Muscle layer of colon (tissue), 2 donors: ENCODE results near the gene ZSCAN21.

ENCODE experiments used
- H3K27ac ChIP-seq: one replicate; pipeline ENCODE4 v1.7.0; 2013; ENCODE audit warnings: low read depth, mild to moderate bottlenecking, low read length, moderate library complexity
- H3K27me3 ChIP-seq, 2 donors: one replicate each; pipeline ENCODE4 v1.7.0; 2013; ENCODE audit warnings: low read length in 2 of 2, mild to moderate bottlenecking in 2 of 2; ENCODE audit not compliant: insufficient read depth in 2 of 2, control insufficient read depth in 1 of 2
- H3K36me3 ChIP-seq: one replicate; pipeline ENCODE4 v1.7.0; 2013; ENCODE audit warnings: mild to moderate bottlenecking, low read length; ENCODE audit not compliant: insufficient read depth
- H3K4me1 ChIP-seq: one replicate; pipeline ENCODE4 v1.7.0; 2013; ENCODE audit warnings: mild to moderate bottlenecking, low read length; ENCODE audit not compliant: insufficient read depth
- H3K4me3 ChIP-seq, 2 donors: one replicate each; pipeline ENCODE4 v1.7.0; 2013; ENCODE audit warnings: low read length in 2 of 2, low read depth in 1 of 2, mild to moderate bottlenecking in 1 of 2, moderate library complexity in 1 of 2
- H3K9ac ChIP-seq: one replicate; pipeline ENCODE4 v1.7.0; 2013; ENCODE audit warnings: low read length
- H3K9me3 ChIP-seq: one replicate; pipeline ENCODE4 v1.7.0; 2013; ENCODE audit warnings: mild to moderate bottlenecking, low read length
- donor health status: abdominal sarcoma.
- donor health status: Adenocarcinoma of cecum.

ZSCAN21 gene

DNA sequence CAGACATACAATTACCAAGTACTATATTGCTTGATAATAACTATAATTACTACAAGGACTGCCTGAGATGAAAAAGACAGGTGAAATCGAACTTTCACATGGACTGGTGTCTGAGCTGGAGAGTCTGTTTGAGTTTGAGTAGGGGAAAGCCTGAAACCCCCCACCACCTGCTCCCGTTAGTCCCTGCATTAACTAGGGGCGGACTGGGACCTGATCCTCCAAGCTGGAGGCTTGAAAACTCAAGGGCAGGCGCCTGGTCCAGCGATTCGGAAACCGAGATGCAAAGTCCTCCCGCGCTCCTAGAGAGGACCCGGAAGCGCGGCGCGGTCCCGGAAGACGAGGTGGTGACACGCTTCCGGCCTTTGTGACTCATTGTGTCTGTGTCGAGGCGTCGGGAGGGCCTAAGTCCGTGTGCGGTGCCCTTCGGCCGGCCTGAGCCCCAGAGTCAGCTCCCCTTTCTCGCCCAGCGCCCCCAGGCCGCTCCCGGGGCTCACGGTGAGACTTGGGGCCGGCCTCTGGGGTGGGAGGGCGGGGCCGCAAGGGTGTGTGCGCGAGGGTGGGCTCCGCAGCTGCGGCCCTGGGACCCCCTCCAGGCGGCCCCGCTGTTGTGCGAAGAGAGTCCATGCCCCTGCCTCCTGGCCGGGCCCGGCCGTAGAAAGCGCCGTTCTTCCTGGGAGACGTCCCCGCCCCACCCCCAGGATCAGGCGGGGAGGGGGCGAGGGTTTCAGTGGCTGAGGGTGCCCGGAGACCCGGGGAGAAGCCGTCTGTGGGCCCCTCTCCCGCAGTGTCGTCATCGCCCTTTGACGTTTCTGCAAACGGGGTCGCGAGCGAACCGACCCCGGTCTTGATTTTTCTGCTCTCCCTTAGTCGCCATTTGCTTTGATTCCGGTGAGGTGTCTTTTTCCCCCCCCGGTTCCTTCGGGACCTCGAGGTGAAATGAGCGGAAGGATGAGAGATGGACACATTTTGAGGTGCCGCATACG is 34.1 kb upstream of the ZSCAN21 start, which contains the start of gene ZKSCAN1:
Gene ZKSCAN1 (plus strand): TSS at position 365 of the 983 bp plus-strand sequence. CDS start 7,911 bp downstream, outside the sequence.
- Histone ChIP-seq H3K4me1 (peaks cover 34% of the 10 kb centered on the region), H3K9me3 (no peaks in the 10 kb centered on the region), H3K36me3 (peaks cover 5% of the 10 kb centered on the region), H3K9ac (peak within 1 kb of the TSS; percentile 99), H3K27ac (peak within 1 kb of the TSS; percentile 90), H3K4me3 (peak within 1 kb of the TSS; percentile 62 to 92), H3K27me3 (no peaks in the 10 kb centered on the region)

DNA sequence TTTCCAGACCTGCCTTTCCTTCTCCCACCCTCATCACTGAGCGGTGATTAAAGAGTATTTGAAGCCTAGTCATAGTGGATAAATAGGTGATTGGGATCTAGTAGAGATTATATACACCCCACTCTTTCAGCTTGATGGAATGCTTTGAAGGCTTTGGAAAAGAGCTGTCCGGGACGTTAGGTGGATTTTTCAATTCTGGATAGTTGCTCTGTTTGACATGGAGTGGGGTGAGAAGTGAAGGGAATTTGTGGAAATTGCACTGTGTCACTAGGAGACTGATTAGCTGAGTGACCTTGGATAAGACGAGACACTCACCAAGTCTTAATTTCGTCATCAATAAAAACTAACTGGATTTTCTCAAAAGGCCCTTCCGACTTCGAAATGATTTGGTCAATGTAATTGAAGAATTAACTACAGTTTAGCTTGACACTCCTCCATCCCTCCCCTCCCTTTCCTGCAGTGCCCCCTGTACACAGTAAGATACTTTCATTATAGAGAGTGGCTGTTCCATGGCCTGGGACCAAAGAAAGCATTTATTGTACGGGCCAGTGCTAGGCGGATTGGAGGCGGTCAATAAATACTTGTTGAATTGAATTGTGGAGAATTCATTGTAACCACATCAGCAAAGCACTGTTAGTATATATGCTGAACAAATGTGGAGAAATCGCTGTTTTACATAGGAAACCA is 33.2 kb upstream of the ZSCAN21 start:
- Histone ChIP-seq H3K4me1 (peaks cover 34% of the 10 kb centered on the region), H3K9me3 (no peaks in the 10 kb centered on the region), H3K36me3 (peaks cover 5% of the 10 kb centered on the region)

DNA sequence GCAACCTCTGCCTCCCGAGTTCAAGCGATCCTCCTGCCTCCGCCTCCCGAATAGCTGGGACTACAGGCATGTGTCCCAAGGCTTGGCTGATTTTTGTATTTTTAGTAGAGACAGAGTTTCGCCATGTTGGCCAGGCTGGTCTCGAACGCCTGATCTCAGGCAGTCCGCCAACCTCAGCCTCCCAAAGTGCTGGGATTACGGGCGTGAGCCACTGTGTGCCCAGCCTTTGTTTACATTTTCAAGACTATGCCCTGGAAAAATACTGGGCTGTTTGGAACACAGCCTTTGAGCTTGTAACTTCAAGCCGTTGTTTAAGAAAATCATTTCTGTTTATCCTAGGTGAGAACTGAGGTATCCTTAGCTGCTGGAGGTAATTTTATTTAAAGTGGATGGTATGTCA is 32.3 kb upstream of the ZSCAN21 start:
- H3K4me3 ChIP-seq = no peak overlapping the region
- H3K27ac ChIP-seq = peak overlapping the region; percentile 27
- H3K4me1 ChIP-seq = peaks cover 34% of the 10 kb centered on the region
- peaks cover 5% of the 10 kb centered on the region for H3K36me3 ChIP-seq
- no peaks in the 10 kb centered on the region for H3K27me3 ChIP-seq
- H3K9me3 ChIP-seq = no peaks in the 10 kb centered on the region
- H3K9ac ChIP-seq = no peak overlapping the region

More for the DNA sequence above, 33.2 kb upstream of the ZSCAN21 start:
- Histone ChIP-seq H3K4me3 (peak overlapping the region; percentile 62 to 92), H3K9ac (peak overlapping the region; percentile 99), H3K27me3 (no peaks in the 10 kb centered on the region), H3K27ac (peak overlapping the region; percentile 90)

DNA sequence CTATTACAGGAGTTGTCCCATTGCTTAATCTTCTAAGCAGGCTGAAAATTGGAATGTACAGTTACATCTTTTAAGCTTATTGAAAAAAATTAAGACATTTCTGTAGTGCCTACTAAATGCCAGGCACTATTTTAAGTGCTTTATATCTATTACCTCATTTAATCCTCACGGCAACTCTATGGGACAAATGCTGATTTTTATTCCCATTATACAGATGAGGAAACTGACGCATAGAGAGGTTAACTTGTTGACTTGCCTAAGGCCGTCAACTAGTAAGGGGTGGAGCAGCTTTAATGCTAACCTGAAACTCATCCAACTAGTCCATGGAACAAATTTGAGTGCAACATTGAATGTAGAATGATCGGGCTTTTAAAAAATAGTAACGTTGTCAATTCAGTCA is 31.7 kb upstream of the ZSCAN21 start:
- Histone ChIP-seq H3K36me3 (peaks cover 5% of the 10 kb centered on the region), H3K9me3 (no peaks in the 10 kb centered on the region), H3K27me3 (no peaks in the 10 kb centered on the region), H3K4me3 (no peak overlapping the region), H3K9ac (no peak overlapping the region), H3K27ac (peak overlapping the region; percentile 27), H3K4me1 (peaks cover 34% of the 10 kb centered on the region)

DNA sequence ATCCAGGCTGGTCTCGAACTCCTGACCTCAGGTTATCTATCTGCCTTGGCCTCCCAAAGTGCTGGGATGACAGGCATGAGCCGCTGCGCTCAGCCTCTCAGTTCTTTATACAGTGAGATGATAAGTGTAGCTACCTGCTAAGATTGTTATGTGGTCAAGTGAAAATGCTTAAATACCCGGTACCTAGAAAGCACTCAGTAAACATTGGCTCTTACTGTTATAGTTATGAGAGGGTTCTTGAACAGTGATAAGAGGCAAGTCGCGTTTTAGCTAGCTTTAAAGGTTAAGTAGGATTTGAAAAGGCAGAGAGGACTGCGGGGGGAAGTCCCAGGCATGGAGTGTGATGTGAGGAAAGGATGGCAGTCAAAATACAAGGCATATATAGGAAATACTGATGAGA is 29.7 kb upstream of the ZSCAN21 start:
- no peak overlapping the region for H3K4me3 ChIP-seq
- no peak overlapping the region for H3K9ac ChIP-seq
- H3K36me3 ChIP-seq = peaks cover 22% of the 10 kb centered on the region
- H3K4me1 ChIP-seq = peaks cover 32% of the 10 kb centered on the region
- H3K27ac ChIP-seq = no peak overlapping the region
- no peaks in the 10 kb centered on the region for H3K9me3 ChIP-seq
- no peaks in the 10 kb centered on the region for H3K27me3 ChIP-seq

DNA sequence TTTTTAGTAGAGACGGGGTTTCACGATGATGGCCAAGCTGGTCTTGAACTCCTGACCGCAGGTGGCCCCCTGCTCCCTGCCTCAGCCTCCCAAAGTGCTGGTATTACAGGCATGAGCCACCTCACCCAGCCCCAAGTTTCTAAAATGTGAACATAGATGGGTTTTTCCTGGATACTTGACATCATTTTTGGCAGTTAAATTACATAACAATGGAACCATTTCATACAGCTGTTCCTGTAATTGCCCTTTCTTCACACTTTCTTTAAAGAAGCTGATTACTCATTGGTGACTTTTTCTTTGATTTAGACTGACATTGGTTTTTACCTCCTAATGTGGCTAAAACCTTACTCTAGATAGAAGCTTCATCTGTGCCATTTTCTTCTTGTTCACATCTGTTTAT is 28.3 kb upstream of the ZSCAN21 start:
- no peak overlapping the region for H3K27ac ChIP-seq
- H3K27me3 ChIP-seq = no peaks in the 10 kb centered on the region
- H3K36me3 ChIP-seq = peaks cover 31% of the 10 kb centered on the region
- no peak overlapping the region for H3K9ac ChIP-seq
- peaks cover 26% of the 10 kb centered on the region for H3K4me1 ChIP-seq
- H3K4me3 ChIP-seq = no peak overlapping the region
- H3K9me3 ChIP-seq = no peaks in the 10 kb centered on the region

DNA sequence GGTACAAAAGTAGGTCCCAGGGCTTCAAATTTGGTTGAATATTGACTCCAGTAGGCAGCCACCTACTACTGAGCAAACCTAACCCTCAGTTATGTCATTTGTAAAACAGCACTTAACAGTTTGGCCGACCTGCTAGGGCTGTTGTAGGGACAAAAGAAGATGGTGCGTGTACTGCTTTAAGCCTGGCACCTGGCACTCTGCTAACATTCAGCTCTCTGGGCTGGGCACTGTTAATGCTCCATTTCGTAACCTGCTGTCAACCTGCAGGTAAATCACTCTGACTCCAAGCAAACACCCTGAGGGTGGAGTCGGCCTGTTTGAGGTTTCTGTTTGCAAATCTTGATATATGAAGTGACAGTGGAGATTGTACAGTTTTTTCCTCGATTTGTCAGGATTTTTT is 27.0 kb upstream of the ZSCAN21 start:
- peaks cover 38% of the 10 kb centered on the region for H3K36me3 ChIP-seq
- no peak overlapping the region for H3K27ac ChIP-seq
- no peaks in the 10 kb centered on the region for H3K27me3 ChIP-seq
- no peak overlapping the region for H3K4me3 ChIP-seq
- no peaks in the 10 kb centered on the region for H3K9me3 ChIP-seq
- H3K9ac ChIP-seq = no peak overlapping the region
- H3K4me1 ChIP-seq = peaks cover 14% of the 10 kb centered on the region

DNA sequence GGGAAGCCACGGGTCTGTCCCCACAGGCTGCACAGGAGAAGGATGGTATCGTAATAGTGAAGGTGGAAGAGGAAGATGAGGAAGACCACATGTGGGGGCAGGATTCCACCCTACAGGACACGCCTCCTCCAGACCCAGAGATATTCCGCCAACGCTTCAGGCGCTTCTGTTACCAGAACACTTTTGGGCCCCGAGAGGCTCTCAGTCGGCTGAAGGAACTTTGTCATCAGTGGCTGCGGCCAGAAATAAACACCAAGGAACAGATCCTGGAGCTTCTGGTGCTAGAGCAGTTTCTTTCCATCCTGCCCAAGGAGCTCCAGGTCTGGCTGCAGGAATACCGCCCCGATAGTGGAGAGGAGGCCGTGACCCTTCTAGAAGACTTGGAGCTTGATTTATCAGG is 26.0 kb upstream of the ZSCAN21 start:
- H3K36me3 ChIP-seq = peaks cover 47% of the 10 kb centered on the region
- no peak overlapping the region for H3K9ac ChIP-seq
- no peaks in the 10 kb centered on the region for H3K9me3 ChIP-seq
- no peak overlapping the region for H3K27ac ChIP-seq
- H3K4me1 ChIP-seq = peaks cover 8% of the 10 kb centered on the region
- H3K27me3 ChIP-seq = no peaks in the 10 kb centered on the region
- H3K4me3 ChIP-seq = no peak overlapping the region

DNA sequence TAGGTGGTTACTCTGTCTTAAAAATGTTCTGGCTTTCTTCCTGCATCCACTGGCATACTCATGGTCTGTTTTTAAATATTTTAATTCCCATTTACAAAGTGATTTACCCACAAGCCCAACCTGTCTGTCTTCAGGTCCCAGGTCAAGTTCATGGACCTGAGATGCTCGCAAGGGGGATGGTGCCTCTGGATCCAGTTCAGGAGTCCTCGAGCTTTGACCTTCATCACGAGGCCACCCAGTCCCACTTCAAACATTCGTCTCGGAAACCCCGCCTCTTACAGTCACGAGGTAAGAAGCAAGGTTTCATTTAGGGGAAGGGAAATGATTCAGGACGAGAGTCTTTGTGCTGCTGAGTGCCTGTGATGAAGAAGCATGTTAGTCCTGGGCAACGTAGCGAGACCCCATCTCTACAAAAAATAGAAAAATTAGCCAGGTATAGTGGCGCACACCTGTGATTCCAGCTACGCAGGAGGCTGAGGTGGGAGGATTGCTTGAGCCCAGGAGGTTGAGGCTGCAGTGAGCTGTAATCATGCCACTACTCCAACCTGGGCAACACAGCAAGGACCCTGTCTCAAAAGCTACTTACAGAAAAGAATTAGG is 25.5 kb upstream of the ZSCAN21 start:
- Histone ChIP-seq H3K9me3 (no peaks in the 10 kb centered on the region), H3K27ac (no peak overlapping the region), H3K9ac (no peak overlapping the region), H3K4me1 (peaks cover 2% of the 10 kb centered on the region), H3K4me3 (no peak overlapping the region), H3K36me3 (peaks cover 47% of the 10 kb centered on the region), H3K27me3 (no peaks in the 10 kb centered on the region)

DNA sequence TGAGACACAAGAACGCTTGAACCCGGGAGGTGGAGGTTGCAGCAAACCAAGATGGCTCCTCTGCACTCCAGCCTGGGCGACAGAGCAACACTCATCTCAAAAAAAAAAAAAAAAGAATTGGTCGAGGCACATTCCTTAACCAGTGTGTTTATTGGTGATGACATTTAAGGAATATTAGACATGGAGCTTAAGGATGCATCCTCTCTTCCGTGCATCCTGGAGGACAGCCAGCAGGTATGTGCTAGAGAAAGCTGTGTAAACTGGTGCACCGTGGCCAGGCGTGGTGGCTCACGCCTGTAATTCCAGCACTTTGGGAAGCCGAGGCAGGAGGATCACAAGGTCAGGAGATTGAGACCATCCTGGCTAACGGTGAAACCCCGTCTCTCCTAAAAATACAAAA is 22.4 kb upstream of the ZSCAN21 start:
- Histone ChIP-seq H3K4me3 (no peak overlapping the region), H3K27me3 (no peaks in the 10 kb centered on the region)

DNA sequence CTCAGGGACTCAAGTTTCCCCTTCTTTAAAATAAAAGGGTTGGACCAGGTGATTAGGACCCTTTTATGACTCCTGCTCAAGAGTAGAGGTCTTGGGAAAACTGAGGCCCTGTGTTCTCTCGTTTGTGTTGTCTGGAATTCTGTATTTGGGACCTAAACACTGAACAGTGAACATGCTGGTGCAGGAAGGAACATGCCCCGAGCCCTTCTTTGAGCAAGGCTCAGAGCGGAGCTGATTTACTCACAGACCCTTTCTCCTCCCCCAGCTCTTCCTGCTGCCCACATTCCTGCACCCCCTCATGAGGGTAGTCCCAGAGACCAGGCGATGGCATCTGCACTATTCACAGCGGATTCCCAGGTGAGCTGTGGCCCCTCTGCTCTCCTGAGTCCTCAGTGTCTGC is 20.0 kb upstream of the ZSCAN21 start:
- H3K4me1 ChIP-seq = no peaks in the 10 kb centered on the region
- H3K9me3 ChIP-seq = no peaks in the 10 kb centered on the region
- peaks cover 68% of the 10 kb centered on the region for H3K36me3 ChIP-seq
- no peak overlapping the region for H3K4me3 ChIP-seq
- H3K9ac ChIP-seq = no peak overlapping the region
- no peak overlapping the region for H3K27ac ChIP-seq
- no peaks in the 10 kb centered on the region for H3K27me3 ChIP-seq

More for the DNA sequence above, 22.4 kb upstream of the ZSCAN21 start:
- no peak overlapping the region for H3K9ac ChIP-seq
- peaks cover 67% of the 10 kb centered on the region for H3K36me3 ChIP-seq
- no peaks in the 10 kb centered on the region for H3K4me1 ChIP-seq
- no peaks in the 10 kb centered on the region for H3K9me3 ChIP-seq
- no peak overlapping the region for H3K27ac ChIP-seq
